Astrocyte of the spinal cord (primary cell): ENCODE measurements around the gene NEU1.
A peak's percentile ranks its signal among the peaks of the same experiment; 100 is the strongest.
"Not testable (repeated sequence)": the region's sequence is repeated elsewhere in the genome, so short reads cannot be mapped to it uniquely, and the experiment has no call there.

Source experiments
- DNase-seq: peaks from one replicate; pipeline ENCODE4 v3.0.0; 2011; ENCODE audit warnings: low read depth, low spot score
- H3K4me3 ChIP-seq: 2 replicates; pipeline ENCODE4 v1.5.1; 2011; ENCODE audit warnings: low read depth, mild to moderate bottlenecking, low read length, moderate library complexity
- in situ Hi-C: cut with HindIII; loops from 2 replicates; pipeline ENCODE4 v1.10.0; 2017; ENCODE audit warnings: low sequenced_read_pairs
- TF ChIP-seq, protein P1 (sequence below): IDR thresholded peaks from 2 replicates; pipeline ENCODE4 v1.5.1; 2012; ENCODE audit warnings: low read depth, mild to moderate bottlenecking, low read length, inconsistent platforms

NEU1 gene

DNA sequence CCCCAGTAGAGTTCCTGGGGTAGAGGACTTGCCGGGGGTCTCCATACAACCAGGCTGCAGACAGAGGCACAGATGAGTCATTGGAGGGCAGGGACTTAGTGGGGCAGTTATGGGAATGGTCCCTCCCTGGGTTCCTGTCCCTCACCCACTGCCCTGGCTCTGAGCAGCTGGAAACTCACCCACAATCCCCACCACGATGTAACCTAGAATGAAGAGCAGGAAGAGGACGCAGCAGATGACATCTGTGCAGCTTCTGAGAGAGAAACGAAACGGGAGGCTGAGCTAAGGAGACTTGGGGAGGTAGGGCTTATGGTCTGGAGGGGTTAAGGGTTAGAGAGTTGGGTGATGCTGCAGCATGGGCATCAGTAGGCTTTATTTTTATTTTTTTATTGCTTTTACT, 13.3 kb upstream of the NEU1 start:
- in situ Hi-C loops = no loop called here
- DNase-seq = no peak
- H3K4me3 ChIP-seq = no peak overlapping the region
- TF ChIP-seq, protein P1, sequence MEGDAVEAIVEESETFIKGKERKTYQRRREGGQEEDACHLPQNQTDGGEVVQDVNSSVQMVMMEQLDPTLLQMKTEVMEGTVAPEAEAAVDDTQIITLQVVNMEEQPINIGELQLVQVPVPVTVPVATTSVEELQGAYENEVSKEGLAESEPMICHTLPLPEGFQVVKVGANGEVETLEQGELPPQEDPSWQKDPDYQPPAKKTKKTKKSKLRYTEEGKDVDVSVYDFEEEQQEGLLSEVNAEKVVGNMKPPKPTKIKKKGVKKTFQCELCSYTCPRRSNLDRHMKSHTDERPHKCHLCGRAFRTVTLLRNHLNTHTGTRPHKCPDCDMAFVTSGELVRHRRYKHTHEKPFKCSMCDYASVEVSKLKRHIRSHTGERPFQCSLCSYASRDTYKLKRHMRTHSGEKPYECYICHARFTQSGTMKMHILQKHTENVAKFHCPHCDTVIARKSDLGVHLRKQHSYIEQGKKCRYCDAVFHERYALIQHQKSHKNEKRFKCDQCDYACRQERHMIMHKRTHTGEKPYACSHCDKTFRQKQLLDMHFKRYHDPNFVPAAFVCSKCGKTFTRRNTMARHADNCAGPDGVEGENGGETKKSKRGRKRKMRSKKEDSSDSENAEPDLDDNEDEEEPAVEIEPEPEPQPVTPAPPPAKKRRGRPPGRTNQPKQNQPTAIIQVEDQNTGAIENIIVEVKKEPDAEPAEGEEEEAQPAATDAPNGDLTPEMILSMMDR = no peak

DNA sequence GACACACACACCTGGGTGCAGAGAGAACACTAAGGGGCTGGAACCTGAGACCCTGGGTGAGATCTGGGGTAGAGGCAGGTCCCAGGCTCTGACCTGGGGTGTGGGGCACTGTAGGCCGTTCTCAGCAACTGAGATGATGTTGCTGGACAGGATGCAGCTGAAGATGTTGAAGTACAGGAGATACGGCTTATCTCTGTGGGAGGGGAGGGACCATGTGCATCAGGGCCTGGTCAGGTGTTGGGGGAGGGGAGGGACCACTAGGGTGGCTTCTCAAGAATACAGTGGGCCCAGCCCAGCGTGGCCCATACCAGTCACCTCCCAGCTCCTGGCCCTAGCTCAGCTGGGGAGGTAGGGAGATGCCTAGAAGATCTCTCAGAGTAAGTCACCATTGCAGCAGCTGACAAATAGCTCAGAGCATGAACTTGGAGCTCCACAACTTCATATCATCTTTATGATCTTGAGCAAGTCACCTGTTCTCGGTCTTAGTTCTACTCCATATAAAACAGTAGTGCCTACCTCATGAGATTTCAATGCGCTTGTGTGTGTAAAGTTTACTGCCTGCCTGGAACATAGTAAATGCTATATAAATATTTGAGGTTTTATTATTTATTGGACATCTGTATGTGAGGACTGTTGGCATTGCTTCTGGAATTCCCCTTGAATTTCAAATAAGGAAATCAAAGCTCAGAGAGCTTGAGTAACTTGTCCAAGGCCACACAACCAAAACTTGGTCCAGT, 12.4 kb upstream of the NEU1 start:
- H3K4me3 ChIP-seq = no peak overlapping the region
- TF ChIP-seq, protein P1 = no peak
- DNase-seq = no peak
- in situ Hi-C loops = no loop called here

DNA sequence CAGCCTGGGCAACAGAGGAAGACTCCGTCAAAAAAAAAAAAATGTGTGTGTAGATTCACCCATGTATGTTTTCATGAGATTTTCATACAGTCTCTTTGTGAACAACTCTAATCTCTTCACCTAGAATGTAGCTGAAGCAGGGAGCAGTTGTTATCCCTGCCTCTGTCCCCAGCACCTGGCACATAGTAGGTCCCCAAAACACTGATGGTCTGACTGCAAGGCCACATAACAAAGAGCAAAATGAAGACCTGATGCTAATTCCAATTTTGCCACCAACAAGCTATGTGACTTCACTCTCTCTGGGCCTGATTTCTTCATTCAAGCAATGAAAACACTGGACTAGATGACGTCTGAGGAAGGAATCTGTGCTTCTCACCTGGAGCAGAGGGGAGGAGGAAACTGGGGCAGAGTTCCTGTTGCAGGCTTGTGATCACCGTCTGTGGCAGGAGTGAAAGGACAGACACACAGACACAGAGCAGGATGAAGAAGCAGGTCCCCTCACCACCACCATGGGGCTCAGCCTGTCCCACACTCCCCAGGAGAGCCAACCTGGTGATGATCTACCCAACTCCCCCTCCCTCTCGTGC, 11.6 kb upstream of the NEU1 start:
- no peak for DNase-seq
- H3K4me3 ChIP-seq = no peak overlapping the region
- in situ Hi-C loops = no loop called here
- TF ChIP-seq, protein P1 = no peak

DNA sequence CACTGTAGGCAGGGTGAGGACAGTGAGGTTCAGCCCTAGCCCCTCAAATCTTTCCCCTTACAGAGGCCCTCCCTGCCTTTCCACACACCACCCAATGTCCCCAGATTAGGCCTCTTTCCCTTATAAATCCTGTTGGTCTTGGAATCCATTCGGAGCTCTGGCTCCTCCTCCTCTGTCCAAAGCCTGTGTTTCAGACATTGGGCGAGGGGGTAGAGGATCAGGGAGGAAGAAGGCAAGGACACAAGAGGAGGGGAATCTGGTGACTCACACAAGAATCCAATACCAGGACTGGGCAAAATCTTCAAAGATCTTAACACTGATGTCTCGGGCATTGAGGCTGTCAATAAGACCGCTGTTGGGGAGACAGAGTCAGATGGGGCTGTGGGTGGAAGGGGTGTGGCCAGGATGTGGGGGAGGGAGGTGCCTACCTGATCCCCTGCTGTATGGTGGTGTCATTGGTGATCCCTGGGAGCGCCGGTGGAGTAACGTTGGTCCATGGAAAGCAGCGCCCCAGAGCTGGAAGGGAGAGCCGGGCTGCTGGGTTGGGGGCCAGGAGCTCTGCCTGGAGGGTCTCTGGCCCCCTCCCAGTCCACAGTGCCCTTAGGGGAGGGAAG, 8.5 kb upstream of the NEU1 start:
- DNase-seq = no peak
- H3K4me3 ChIP-seq = no peak overlapping the region
- in situ Hi-C loops = no loop called here
- TF ChIP-seq, protein P1 = no peak

DNA sequence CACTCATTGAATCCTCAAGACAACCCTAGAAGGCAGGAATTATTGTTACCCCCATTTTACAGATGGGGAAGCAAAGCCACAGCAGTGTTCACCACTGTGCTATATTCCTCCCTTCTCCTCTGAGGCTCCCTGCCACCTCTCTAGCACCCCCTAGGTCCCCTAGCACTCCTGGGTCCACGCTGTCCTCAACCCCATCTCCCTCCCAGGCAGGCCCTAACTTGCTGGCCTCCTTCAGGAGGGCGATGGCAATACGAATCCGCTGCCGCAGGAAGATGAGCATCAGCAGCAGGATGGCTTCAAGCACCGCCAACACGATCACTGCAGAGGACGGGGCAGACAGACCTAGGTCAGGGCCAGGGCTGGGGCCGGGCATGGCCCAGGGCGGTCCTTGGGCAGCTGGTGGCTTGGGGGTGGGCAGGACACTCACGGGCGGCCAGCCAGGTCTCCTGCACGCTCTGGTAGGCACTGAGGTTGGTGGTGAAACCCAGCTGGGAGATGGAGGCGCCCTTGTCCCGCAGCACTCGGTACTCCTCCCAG, 7.8 kb upstream of the NEU1 start:
- TF ChIP-seq, protein P1 = peak; percentile 6
- in situ Hi-C loops = no loop called here
- DNase-seq = no peak
- no peak overlapping the region for H3K4me3 ChIP-seq

DNA sequence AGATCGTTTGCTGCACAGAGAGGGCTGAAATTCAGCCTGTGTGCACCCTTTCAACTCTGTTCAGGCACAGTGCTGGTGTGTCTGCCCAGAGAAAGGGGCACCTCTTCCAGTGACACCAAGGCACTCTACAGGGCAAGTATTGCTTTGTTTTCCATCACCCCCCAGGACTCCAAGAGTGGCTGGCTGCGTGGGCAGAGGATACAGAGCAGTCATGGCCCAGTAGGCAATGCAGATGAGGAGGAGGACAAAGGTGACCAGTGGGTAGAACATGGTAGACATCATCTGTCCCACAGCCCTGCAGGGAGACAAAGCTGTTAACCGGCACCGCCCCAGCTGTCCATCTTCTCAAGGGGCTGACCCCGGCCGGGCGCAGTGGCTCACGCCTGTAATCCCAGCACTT, 6.7 kb upstream of the NEU1 start:
- in situ Hi-C loops = no loop called here

DNA sequence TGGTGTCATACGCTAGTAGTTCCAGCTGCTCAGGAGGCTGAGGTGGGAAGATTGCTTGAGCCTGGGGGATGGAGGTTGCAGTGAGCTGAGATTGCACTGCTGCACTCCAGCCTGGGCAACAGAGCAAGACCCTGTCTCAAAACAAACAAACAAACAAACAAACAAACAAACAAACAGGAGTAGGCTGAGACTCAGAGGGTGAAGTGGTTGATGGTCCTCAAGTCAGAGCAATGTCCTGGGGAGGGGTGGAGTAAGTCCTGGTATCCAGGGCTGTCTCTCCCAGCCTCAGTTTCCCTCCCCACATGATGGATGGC, 6.0 kb upstream of the NEU1 start:
- in situ Hi-C loops, H3K4me3 ChIP-seq: not testable (repeated sequence)

More for the DNA sequence above, 6.7 kb upstream of the NEU1 start:
- H3K4me3 ChIP-seq = no peak overlapping the region
- TF ChIP-seq, protein P1 = no peak
- DNase-seq = no peak

More for the DNA sequence above, 6.0 kb upstream of the NEU1 start:
- not testable (repeated sequence) for DNase-seq
